Measurements from ENCODE around the gene SLC9A5. TPM values are rescaled to one million over a fixed set of nuclear protein-coding genes. Genes with fewer than 3 reads are reported as not detected.
A peak's percentile ranks its signal among the peaks of the same experiment; 100 is the strongest.

The SLC9A5 gene
- total RNA-seq, 1 experiment from 2014 or later: 5.6 TPM

DNA sequence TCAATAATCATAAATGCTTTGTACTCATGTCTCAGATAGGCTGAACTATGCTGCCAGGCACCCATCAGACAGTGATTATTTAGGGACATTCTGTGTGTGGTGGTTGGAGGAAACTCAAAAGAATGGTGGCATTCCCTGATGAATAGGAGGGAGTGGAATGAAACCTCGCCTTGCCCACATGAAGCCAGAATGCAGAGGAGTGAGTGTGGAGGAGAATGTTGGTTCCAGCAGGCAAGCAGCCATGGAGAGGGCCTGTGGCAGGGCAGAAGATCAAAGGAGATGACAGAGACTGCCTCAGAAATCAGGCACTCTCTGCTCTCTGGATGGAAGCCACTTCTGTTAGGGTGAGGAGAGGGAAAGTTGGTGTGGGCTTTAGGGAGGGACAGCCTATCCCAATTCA is 55.2 kb downstream of the SLC9A5 start:
- Histone ChIP-seq H3K4me3 (replicated peaks in 1 of 2; ENCODE audit: low read depth in 1 of 2, low read length in 2 of 2) (no peak overlapping the region), H3K4me1 (ENCODE audit: control insufficient read depth in 1 of 2, insufficient read depth in 2 of 2, low read length in 2 of 2) (peaks cover 0 to 6% of the 10 kb centered on the region in 2 experiments; a peak in 1 of 4 replicates), H3K4me2 (ENCODE audit: low read length) (no peak overlapping the region), H4K20me1 (ENCODE audit: insufficient read depth) (no peaks in the 10 kb centered on the region), H3K27me3 (ENCODE audit: insufficient read depth, low read length) (no peaks in the 10 kb centered on the region), H3K79me2 (ENCODE audit: insufficient read depth, low read length) (no peaks in the 10 kb centered on the region), H2AFZ (ENCODE audit: low read depth, low read length, poor library complexity, severe bottlenecking) (no peak overlapping the region), H3K9ac (ENCODE audit: low read length) (no peak overlapping the region), H3K9me3 (ENCODE audit: control insufficient read depth in 1 of 2, insufficient read depth in 1 of 2, low read depth in 1 of 2, low read length in 2 of 2) (no peaks in the 10 kb centered on the region; a peak in 1 of 4 replicates), H3K27ac (ENCODE audit: low read depth, low read length) (no peak overlapping the region), H3K9me2 (ENCODE audit: insufficient read depth) (no peaks in the 10 kb centered on the region), H3K36me3 (ENCODE audit: control insufficient read depth in 1 of 2, insufficient read depth in 2 of 2, low read length in 2 of 2) (no peaks in the 10 kb centered on the region)
- CTCF ChIA-PET: no interaction called here
- intact Hi-C loops (cut with micrococcal nuclease): no loop called here
- POLR2A ChIA-PET: no interaction called here
- BruUV-seq (replicated peaks): no TSS peak
- ATAC-seq: no peak
- RAD21 ChIA-PET (ENCODE audit: low non-redundant PET in 1 of 2, low total read pairs in 2 of 2, uncharacterized antibody in 2 of 2, unreplicated experiment in 2 of 2): no interaction called here
- DNase-seq (ENCODE audit: low read depth, low spot score): no peak
- TF ChIP-seq POLR2A (IDR thresholded peaks at IDR 0.05; ENCODE audit: borderline replicate concordance, extremely low read depth, insufficient read depth, insufficient read length) (no peak), FOSL1 (IDR thresholded peaks at IDR 0.05; ENCODE audit: low read depth) (no peak), ZNF274 (IDR thresholded peaks at IDR 0.05; ENCODE audit: low read depth, low read length) (no peak), TCF7L2 (IDR thresholded peaks at IDR 0.05; ENCODE audit: borderline replicate concordance, extremely low read depth, insufficient read depth, insufficient read length) (no peak), EGR1 (IDR thresholded peaks at IDR 0.05; ENCODE audit: low read depth) (no peak), CEBPB (IDR thresholded peaks at IDR 0.05; ENCODE audit: low read depth) (no peak), JUND (IDR thresholded peaks at IDR 0.05) (no peak), ELF1 (IDR thresholded peaks at IDR 0.05; ENCODE audit: borderline replicate concordance, low read depth) (no peak), ZFX (IDR thresholded peaks at IDR 0.05) (no peak), EZH2phosphoT487 (IDR thresholded peaks at IDR 0.05; ENCODE audit: borderline replicate concordance) (no peak)

DNA sequence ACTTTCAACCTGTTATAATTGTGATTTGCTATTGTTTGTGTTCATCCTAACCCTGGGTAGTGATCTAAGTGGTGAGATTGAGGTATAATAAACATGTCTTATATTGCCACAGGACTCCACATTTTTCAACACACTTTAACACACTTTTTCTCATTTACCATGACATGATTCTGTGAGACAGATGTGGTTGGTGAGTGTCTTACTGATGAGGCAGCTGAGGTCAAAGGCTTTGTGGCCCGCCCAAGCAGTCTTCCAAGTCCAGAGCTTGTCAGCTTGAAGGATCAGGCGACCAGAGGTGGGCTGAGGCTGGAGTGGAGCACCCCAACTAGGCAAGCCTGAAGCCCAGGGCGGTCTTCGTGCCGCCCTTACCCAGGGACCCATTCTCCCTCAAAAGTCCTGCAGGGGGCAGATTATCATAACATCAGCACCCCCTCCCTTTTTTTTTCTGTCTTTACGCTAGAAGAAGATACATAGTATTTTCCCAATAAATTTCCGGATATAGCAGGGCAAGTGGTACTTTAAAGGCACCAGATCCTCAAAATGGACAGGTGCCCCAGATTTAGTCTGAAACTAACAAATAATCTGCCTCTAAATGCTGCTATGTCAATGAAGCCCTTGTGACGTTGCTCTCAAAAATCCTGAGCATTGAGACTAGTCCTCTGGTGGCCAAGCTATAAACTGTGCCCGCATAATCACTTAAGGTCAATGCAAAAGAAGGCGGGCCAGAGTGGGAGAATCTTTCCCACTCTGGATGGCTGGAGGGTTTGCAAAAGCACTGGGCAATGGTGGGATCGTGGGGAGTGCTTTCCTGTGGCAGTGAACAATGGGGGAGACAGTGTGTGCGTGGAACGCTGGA is 56.7 kb downstream of the SLC9A5 start:
- Histone ChIP-seq H3K79me2 (ENCODE audit: insufficient read depth, low read length) (no peaks in the 10 kb centered on the region), H3K36me3 (ENCODE audit: control insufficient read depth in 1 of 2, insufficient read depth in 2 of 2, low read length in 2 of 2) (no peaks in the 10 kb centered on the region), H4K20me1 (ENCODE audit: insufficient read depth) (no peaks in the 10 kb centered on the region), H3K27ac (ENCODE audit: low read depth, low read length) (no peak overlapping the region), H3K4me3 (replicated peaks in 1 of 2; ENCODE audit: low read depth in 1 of 2, low read length in 2 of 2) (no peak overlapping the region), H3K9ac (ENCODE audit: low read length) (no peak overlapping the region), H3K4me1 (ENCODE audit: control insufficient read depth in 1 of 2, insufficient read depth in 2 of 2, low read length in 2 of 2) (peaks cover 0 to 6% of the 10 kb centered on the region in 2 experiments; a peak in 1 of 4 replicates), H3K4me2 (ENCODE audit: low read length) (no peak overlapping the region), H3K9me2 (ENCODE audit: insufficient read depth) (no peaks in the 10 kb centered on the region), H3K9me3 (ENCODE audit: control insufficient read depth in 1 of 2, insufficient read depth in 1 of 2, low read depth in 1 of 2, low read length in 2 of 2) (no peaks in the 10 kb centered on the region; a peak in 1 of 4 replicates), H2AFZ (ENCODE audit: low read depth, low read length, poor library complexity, severe bottlenecking) (no peak overlapping the region), H3K27me3 (ENCODE audit: insufficient read depth, low read length) (no peaks in the 10 kb centered on the region)
- intact Hi-C loops (cut with micrococcal nuclease): no loop called here
- no peak for ATAC-seq
- ChIA-PET POLR2A (no interaction called here), RAD21 (ENCODE audit: low non-redundant PET in 1 of 2, low total read pairs in 2 of 2, uncharacterized antibody in 2 of 2, unreplicated experiment in 2 of 2) (no interaction called here), CTCF (no interaction called here)
- no TSS peak for BruUV-seq (replicated peaks)
- peak in 1 of 3 experiments; percentile 15; a peak in 1 of 6 replicates for TF ChIP-seq CTCF (IDR thresholded peaks at IDR 0.05 in 2 of 3, conservative IDR thresholded peaks at IDR 0.05 in 1 of 3; ENCODE audit: borderline replicate concordance in 1 of 3, insufficient read depth in 1 of 3, low read depth in 2 of 3, low read length in 2 of 3)
- TF ChIP-seq, protein P1, sequence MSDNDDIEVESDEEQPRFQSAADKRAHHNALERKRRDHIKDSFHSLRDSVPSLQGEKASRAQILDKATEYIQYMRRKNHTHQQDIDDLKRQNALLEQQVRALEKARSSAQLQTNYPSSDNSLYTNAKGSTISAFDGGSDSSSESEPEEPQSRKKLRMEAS (IDR thresholded peaks at IDR 0.05): no peak
- TF ChIP-seq, protein P2, sequence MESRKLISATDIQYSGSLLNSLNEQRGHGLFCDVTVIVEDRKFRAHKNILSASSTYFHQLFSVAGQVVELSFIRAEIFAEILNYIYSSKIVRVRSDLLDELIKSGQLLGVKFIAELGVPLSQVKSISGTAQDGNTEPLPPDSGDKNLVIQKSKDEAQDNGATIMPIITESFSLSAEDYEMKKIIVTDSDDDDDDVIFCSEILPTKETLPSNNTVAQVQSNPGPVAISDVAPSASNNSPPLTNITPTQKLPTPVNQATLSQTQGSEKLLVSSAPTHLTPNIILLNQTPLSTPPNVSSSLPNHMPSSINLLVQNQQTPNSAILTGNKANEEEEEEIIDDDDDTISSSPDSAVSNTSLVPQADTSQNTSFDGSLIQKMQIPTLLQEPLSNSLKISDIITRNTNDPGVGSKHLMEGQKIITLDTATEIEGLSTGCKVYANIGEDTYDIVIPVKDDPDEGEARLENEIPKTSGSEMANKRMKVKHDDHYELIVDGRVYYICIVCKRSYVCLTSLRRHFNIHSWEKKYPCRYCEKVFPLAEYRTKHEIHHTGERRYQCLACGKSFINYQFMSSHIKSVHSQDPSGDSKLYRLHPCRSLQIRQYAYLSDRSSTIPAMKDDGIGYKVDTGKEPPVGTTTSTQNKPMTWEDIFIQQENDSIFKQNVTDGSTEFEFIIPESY (IDR thresholded peaks at IDR 0.05; ENCODE audit: extremely low read depth, insufficient replicate concordance, low read length): no peak
- TF ChIP-seq SIN3A (IDR thresholded peaks at IDR 0.05; ENCODE audit: low read depth): no peak
- no peak for DNase-seq (ENCODE audit: low read depth, low spot score)

Measured in HCT116 (cell line).